ENCODE results near the gene PRR23B. TPM values are rescaled to one million over a fixed set of nuclear protein-coding genes. Genes with fewer than 3 reads are reported as not detected.

PRR23B gene
- total RNA-seq, 1 donor from 2014 or later: not detected

- no peak for DNase-seq (ENCODE audit: low read depth in 2 of 2)
Observed at GRCh38 chr3:138974462-138974861, 46.3 kb downstream of the PRR23B start.

- DNase-seq (ENCODE audit: low read depth in 2 of 2): no peak
Observed at GRCh38 chr3:138972941-138973340, 47.8 kb downstream of the PRR23B start.

- DNase-seq (ENCODE audit: low read depth in 2 of 2): no peak
Observed at GRCh38 chr3:138971766-138972320, 48.9 kb downstream of the PRR23B start.

Other genes starting within 250 kb of the PRR23B start
- 12.3 and 14.4 TPM in 2 replicates for gene PIK3CB, start 186.0 kb downstream of the PRR23B start, total RNA-seq
- gene FOXL2, start 73.8 kb downstream of the PRR23B start, total RNA-seq: under 0.01 TPM in 1 of 2 replicates, not detected in the other
- under 0.01 TPM in 1 of 2 replicates, not detected in the other for gene FOXL2NB, start 73.7 kb downstream of the PRR23B start, total RNA-seq
- gene PRR23A, start 14.7 kb downstream of the PRR23B start, total RNA-seq: not detected in 2 replicates
- not detected in 2 replicates for gene PRR23C, start 24.0 kb upstream of the PRR23B start, total RNA-seq